ENCODE measurements around the gene LRPPRC.

Gene LRPPRC

GRCh38 chr2:43905871-43906270, 89.9 kb downstream of the LRPPRC start:
- DNase-seq: no peak

- no peak for DNase-seq
These were observed 90.4 kb downstream of the LRPPRC start for GRCh38 chr2:43905371-43905803.

- no peak for DNase-seq
These were observed 96.2 kb downstream of the LRPPRC start for GRCh38 chr2:43899589-43899988.

GRCh38 chr2:43898838-43899346, 96.9 kb downstream of the LRPPRC start:
- no peak for DNase-seq

DNA sequence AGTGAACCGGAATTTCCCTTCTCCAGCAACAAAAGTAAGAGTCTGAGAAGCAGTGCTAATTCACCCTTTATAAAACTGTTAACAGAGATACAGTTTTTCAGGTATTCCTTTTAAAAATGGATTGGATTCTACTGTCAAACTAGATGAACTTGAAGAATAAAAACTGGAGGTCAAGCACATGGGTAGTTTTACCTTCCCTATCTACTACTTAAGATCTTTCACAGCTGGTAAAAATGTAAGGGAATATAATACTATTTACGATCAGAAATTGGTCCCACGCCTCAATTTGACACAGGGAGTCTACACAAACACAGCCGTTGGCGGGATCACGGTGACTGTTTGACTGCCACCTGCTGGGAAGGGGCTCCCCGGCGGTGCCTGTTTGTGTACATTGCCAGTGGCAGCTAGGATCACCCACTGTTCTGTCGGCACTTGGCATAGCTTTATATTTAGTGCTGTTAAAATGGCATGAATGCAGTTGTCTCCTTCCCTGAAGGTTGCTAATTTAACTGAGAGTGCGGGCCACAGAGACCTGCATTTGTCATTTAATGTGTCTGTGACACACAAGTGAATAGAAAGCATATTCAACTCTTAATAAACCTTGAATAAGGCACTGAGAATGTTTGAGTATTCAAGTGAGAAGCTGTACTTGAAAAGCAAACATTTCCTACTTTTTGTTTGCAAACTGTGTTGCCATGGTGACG, 97.5 kb downstream of the LRPPRC start:
- no peak for DNase-seq

GRCh38 chr2:43897492-43897891, 98.3 kb downstream of the LRPPRC start:
- no peak for DNase-seq

GRCh38 chr2:43896906-43897305, 98.9 kb downstream of the LRPPRC start:
- DNase-seq: no peak

GRCh38 chr2:43894743-43895142, 101.0 kb downstream of the LRPPRC start:
- no peak for DNase-seq

GRCh38 chr2:43890855-43891254, 104.9 kb downstream of the LRPPRC start:
- DNase-seq: no peak

DNA sequence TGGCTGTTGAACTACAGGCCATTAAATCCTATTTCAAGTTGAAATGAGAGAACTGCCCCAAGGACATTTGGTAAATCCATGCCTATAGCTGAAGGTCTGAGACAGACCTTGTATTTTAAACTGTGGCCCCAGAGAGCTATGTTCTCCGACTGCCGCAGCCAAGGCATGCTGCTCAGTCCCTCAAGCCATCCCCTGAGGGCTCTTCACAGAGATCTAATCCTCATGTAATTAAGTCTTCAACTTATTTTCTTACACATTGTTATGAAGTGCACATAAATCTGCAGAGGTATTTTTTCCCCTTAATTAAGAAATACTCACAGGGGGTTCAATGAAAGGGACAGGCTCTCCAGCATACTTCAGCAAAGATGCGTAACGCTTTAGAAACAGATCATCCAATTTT, 106.4 kb downstream of the LRPPRC start:
- no peak for DNase-seq

DNA sequence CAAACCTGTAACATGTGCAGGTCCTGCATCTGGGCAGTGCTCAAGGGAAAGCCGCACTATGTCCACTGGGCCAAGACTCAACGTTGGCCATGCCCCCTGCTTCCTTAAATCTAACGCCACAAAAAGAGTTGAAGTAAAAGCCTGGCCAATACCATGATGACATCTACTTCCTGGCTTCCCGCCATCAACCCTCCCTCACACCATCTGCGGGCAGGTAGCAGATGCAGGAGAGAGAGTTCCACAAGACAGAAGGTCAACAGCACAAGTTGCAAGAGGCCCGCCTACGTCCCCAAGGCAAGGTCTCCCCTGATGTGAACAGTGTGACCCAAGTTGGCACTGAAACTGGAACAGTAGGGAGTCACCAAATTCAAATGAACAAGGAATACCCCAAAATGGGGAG, 108.6 kb downstream of the LRPPRC start:
- DNase-seq: no peak

DNA sequence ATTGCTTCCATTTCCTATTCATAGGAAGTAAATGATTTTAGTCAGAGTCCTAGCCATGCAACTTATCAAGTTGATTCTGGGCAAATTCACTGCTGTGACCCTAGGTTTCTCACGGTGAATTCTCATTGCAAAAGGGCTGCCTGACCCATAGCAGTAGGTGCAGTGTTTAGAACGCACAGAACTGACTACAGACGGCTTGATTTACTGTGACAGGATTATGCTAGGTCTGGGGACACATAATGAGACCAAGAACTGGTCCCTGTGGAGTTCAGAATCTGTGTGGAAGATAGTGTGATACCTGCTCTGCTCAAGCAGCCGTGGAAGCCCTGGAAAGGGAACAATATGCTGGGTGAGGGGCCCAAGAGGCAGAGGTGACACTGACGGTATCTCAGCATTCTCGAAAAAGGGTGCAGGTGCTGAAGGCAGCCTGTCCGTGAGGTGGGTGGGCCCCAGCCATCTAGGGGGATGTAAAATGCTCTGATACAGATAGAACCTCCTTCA, 110.6 kb downstream of the LRPPRC start:
- no peak for DNase-seq

GRCh38 chr2:43884689-43885088, 111.1 kb downstream of the LRPPRC start:
- DNase-seq: no peak

GRCh38 chr2:43882312-43882711, 113.5 kb downstream of the LRPPRC start:
- no peak for DNase-seq

- DNase-seq: no peak
These were observed 114.8 kb downstream of the LRPPRC start for GRCh38 chr2:43880952-43881351.

- no peak for DNase-seq
These were observed 115.3 kb downstream of the LRPPRC start for GRCh38 chr2:43880471-43880870.

GRCh38 chr2:43879261-43879660, 116.5 kb downstream of the LRPPRC start:
- no peak for DNase-seq

- peak in 1 of 2 experiments; percentile 54 for DNase-seq
These were observed 117.9 kb downstream of the LRPPRC start for GRCh38 chr2:43877782-43878464.

DNA sequence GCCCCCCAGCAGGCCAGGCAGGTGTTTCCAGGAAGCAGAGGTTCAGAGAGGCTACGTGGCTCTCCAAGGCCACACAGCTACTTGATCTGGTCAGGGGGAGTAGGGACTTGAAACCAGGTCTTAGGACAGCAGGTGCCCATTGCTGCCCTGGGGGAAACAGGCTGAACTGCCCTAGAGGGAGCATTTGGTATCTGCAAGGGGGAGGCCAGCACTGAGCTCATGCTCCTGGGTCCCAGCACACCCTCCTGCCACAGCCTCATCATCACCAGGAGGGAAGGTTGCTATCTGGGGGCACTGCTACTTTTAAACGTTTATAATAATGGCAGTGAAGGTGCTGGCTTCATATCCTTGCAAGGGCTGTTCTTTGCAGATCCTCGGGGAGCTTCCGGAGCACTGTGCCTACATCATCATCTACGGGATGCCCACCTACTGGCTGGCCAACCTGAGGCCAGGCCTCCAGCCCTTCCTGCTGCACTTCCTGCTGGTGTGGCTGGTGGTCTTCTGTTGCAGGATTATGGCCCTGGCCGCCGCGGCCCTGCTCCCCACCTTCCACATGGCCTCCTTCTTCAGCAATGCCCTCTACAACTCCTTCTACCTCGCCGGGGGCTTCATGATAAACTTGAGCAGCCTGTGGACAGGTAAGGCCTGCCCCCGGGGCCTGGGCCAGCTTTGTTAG, 120.9 kb downstream of the LRPPRC start:
- DNase-seq: no peak

GRCh38 chr2:43872151-43872550, 123.6 kb downstream of the LRPPRC start:
- DNase-seq: no peak

DNA sequence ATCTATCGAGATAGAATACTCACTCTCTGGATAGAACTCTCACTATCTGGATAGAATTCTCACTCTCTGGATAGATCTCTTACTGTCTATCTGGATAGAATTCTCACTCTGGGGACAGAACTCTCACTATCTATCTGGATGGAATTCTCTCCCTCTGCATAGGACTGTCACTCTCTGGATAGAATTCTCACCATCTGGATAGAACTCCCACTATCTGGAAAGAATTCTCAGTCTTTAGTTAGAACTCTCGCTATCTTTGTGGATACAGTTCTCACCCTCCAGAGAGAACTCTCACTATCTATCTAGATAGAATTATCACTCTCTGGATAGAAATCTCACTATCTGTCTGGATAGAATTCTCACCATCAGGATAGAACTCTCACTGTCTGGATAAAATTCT, 140.5 kb downstream of the LRPPRC start:
- DNase-seq: no peak

- DNase-seq: no peak
These were observed 141.1 kb downstream of the LRPPRC start for GRCh38 chr2:43854671-43855070.
